Stimulated activated naive CD8-positive, alpha-beta T cell treated with anti-CD3 and anti-CD28 coated beads, Interleukin-15, Interleukin-2, amounts not matched to agents 100 ng/mL and 50 ng/mL, for 24 hours (primary cell): ENCODE data around the gene NETO2.
"Not testable (repeated sequence)": the region's sequence is repeated elsewhere in the genome, so short reads cannot be mapped to it uniquely, and the experiment has no call there.

ENCODE experiments used
- H3K27ac Mint-ChIP-seq: one replicate; pipeline ENCODE4 v1.8.0; 2021; ENCODE audit warnings: mild to moderate bottlenecking, mixed read lengths
- H3K27me3 Mint-ChIP-seq: one replicate; pipeline ENCODE4 v1.8.0; 2021; ENCODE audit warnings: mixed read lengths
- H3K36me3 Mint-ChIP-seq: one replicate; pipeline ENCODE4 v1.8.0; 2021; ENCODE audit warnings: low read depth, mixed read lengths
- H3K4me1 Mint-ChIP-seq: one replicate; pipeline ENCODE4 v1.8.0; 2021; ENCODE audit warnings: low read depth, mixed read lengths
- H3K4me3 Mint-ChIP-seq: one replicate; pipeline ENCODE4 v1.8.0; 2021; ENCODE audit warnings: mild to moderate bottlenecking, mixed read lengths
- H3K9me3 Mint-ChIP-seq: one replicate; pipeline ENCODE4 v1.8.0; 2021; ENCODE audit warnings: mixed read lengths

Gene NETO2

GRCh38 chr16:47142486-47142820 lies 1.3 kb downstream of the NETO2 start:
- Mint-ChIP-seq H3K9me3 (no peaks in the 10 kb centered on the region), H3K36me3 (no peaks in the 10 kb centered on the region), H3K4me3 (peak overlapping the region; percentile 85), H3K27me3 (peaks cover 31% of the 10 kb centered on the region), H3K4me1 (peaks cover 20% of the 10 kb centered on the region), H3K27ac (peak overlapping the region; percentile 28)

DNA sequence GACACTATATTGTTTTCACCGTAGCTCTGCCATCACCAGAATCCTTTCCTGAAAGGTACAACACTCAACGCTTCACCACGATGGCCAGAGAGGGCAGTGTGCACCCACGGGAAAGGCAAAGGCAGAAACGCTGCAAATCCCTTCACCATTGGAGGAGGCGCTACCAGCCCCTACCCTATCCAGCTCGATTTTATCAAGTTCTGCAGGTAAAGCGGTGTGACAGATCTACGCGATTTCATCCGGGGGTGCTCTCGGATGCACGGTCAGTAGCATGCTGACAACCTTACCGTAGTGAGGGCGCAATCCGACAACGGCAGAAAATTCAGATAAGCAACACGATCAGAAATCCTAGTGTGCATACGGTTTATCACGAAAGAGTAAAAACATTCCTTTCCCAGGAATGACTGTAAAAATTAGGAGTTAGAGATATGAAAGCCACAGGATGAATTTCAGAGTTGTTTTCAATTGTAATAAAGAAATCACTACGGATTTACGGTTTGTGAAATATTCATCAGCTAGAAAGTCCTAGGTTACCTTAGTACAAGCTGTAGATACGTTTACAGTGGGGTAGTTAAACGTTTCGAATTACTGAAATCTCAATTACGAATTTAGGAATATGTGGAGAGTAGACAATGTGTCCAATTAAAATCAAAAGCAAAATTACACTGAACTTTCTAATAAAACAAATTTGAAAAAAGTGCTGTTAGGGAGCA lies 1.8 kb downstream of the NETO2 start:
- Mint-ChIP-seq H3K27ac (peak overlapping the region; percentile 28), H3K9me3 (no peaks in the 10 kb centered on the region), H3K36me3 (no peaks in the 10 kb centered on the region), H3K4me3 (peak overlapping the region; percentile 85), H3K4me1 (peaks cover 20% of the 10 kb centered on the region), H3K27me3 (peaks cover 31% of the 10 kb centered on the region)

DNA sequence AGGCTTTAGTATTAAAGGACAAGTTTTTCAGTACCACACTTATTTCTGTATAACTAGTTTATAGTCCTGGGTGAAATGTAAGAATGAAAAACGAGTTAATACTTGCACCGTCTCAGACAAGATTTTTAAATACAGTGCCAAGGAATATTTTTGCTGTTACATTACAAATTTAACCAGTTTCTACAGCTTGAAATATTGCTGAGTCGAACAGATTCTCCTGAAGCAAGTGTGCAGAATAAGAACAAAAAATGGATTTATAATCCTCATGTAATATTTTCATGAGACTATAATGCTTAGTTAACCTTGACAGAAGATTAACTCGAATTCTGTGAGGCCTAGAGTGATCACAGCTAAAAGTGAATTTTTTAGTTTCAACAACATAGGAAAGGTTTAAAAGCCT lies 3.1 kb downstream of the NETO2 start:
- peaks cover 29% of the 10 kb centered on the region for H3K4me1 Mint-ChIP-seq
- H3K27me3 Mint-ChIP-seq = peaks cover 25% of the 10 kb centered on the region
- H3K27ac Mint-ChIP-seq = no peak overlapping the region
- H3K9me3 Mint-ChIP-seq = no peaks in the 10 kb centered on the region
- H3K4me3 Mint-ChIP-seq = no peak overlapping the region
- no peaks in the 10 kb centered on the region for H3K36me3 Mint-ChIP-seq

DNA sequence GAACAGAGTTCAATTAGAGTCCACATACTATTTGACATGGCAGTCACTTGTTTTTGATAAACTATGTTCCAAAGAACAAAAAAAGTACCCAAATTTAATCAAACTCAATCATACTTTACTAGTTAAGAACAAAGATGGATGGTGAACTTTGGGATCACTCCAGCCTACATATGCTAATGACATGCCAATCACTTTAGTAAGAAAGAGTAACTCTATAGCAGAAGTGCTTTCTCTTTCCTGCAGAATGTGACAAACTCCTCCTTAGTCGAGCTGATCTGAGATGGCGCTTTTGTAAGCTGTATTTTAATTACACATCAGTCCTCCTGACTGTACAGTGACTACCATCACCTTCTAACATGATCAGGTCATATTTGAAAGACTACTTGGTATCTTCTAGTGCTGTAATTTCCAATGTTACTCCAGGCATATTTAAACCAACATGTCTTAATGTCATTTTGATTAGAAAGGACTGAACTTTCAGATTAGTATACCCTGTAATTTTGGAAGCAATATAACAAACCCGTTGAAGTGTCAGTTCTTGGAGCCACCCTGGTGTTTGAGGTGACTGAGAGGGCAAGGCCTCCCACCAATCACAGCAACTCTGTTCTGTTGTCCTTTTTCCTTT lies 4.1 kb downstream of the NETO2 start:
- H3K27ac Mint-ChIP-seq = no peak overlapping the region

GRCh38 chr16:47137925-47138324 lies 5.8 kb downstream of the NETO2 start:
- H3K4me3 Mint-ChIP-seq, H3K27ac Mint-ChIP-seq, H3K36me3 Mint-ChIP-seq, H3K9me3 Mint-ChIP-seq: not testable (repeated sequence)
- H3K27me3 Mint-ChIP-seq = peaks cover 15% of the 10 kb centered on the region
- peaks cover 22% of the 10 kb centered on the region for H3K4me1 Mint-ChIP-seq

More for the DNA sequence above, 4.1 kb downstream of the NETO2 start:
- H3K4me1 Mint-ChIP-seq = peaks cover 27% of the 10 kb centered on the region
- H3K36me3 Mint-ChIP-seq = no peaks in the 10 kb centered on the region
- H3K27me3 Mint-ChIP-seq = peaks cover 18% of the 10 kb centered on the region
- no peaks in the 10 kb centered on the region for H3K9me3 Mint-ChIP-seq
- no peak overlapping the region for H3K4me3 Mint-ChIP-seq

DNA sequence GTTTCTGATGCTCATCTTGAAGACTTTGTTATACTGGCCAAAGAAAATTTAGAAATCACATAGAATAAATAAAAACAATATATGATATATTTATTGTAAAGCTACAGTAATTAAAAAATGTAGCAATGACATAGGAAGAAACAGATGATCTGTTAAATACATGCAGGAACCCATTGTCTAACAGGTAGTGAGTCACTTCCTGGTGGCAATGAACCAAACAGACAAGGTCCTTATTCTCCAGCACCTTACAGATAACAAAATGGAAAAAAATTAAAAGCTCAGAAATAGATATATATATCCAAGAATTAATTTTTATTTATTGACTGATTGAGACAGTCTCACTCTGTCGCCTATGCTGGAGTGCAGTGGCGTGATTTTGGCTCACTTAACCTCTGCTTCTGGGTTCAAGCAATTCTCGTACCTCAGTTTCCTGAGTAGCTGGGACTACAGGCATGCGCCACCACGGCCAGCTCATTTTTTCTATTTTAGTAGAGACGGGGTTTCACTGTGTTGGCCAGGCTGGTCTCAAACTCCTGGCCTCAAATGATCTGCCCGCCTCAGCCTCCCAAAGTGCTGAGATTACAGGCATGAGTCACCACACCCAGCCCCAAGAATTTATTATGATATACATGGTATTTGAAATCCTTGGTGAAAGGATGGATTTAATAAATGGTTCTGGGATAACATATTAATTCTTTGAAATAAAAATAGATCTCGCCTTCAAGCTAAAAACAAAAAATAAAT lies 7.5 kb downstream of the NETO2 start:
- H3K27ac Mint-ChIP-seq = no peak overlapping the region
- H3K36me3 Mint-ChIP-seq = no peaks in the 10 kb centered on the region
- no peaks in the 10 kb centered on the region for H3K9me3 Mint-ChIP-seq
- H3K27me3 Mint-ChIP-seq = peaks cover 3% of the 10 kb centered on the region
- peaks cover 11% of the 10 kb centered on the region for H3K4me1 Mint-ChIP-seq
- H3K4me3 Mint-ChIP-seq = no peak overlapping the region

DNA sequence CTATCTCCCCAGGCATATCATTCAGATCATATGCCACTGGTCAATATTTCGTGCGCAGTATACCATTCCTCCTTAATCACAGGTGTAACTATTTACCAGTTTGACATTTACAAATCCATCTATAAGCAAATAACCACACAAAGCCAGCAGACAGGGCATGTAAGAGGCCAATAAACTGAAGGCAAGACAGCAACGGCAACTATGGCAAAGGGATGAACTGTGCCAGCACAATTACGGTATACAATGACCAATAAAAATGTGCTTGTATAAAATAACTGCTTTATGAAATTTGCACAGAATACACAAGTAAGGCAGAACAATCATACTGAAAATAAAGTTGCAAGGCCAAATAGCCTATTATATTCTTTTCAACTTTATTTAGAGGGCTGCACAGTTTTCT lies 9.2 kb downstream of the NETO2 start:
- Mint-ChIP-seq H3K27me3 (peaks cover 7% of the 10 kb centered on the region), H3K36me3 (no peaks in the 10 kb centered on the region), H3K27ac (no peak overlapping the region), H3K9me3 (no peaks in the 10 kb centered on the region), H3K4me3 (no peak overlapping the region), H3K4me1 (peaks cover 11% of the 10 kb centered on the region)

DNA sequence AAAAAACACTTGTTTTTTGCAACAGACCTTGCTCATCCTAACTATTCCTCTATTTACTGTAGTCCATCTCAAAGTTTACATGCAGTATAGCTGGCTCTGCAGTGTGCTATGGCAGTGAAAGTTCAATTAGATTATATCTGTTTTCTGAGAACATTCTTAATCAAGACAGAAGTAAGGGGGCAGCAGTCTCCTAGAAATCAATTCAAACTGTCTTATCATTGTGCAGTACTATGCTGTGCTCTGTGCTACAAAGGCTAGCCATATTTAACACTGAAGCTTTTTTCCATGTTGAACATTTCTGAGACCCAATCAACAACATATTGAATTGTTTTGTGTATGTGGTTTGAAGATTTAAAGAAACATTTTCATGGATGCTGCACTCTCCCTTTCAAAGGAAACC lies 11.4 kb downstream of the NETO2 start:
- Mint-ChIP-seq H3K4me3 (no peak overlapping the region), H3K4me1 (peaks cover 9% of the 10 kb centered on the region), H3K27ac (no peak overlapping the region), H3K27me3 (peaks cover 15% of the 10 kb centered on the region), H3K36me3 (peaks cover 4% of the 10 kb centered on the region), H3K9me3 (no peaks in the 10 kb centered on the region)

GRCh38 chr16:47129755-47130435 lies 13.8 kb downstream of the NETO2 start:
- Mint-ChIP-seq H3K27ac (no peak overlapping the region), H3K4me1 (no peaks in the 10 kb centered on the region), H3K27me3 (peaks cover 20% of the 10 kb centered on the region), H3K4me3 (no peak overlapping the region), H3K36me3 (peaks cover 13% of the 10 kb centered on the region), H3K9me3 (no peaks in the 10 kb centered on the region)

DNA sequence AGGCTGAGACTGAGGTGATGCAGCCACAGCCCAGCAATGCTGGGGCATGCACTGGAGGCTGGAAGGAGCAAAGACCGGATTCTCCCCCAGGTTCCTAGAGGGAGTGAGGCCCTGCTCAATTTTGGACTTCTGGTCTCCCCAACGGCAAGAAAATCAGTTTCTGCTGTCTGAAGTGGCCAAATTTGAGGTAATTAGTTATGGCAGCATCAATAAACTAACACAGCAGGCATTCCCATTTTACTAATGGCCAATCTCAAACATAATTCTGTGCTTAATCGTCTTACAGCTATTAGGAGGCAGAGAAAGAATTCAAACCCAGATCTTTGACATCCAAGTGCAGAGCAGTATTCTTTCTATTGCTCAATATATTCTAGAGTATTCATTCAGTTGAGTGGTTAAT lies 16.2 kb downstream of the NETO2 start:
- no peaks in the 10 kb centered on the region for H3K9me3 Mint-ChIP-seq
- H3K4me3 Mint-ChIP-seq = no peak overlapping the region
- peaks cover 25% of the 10 kb centered on the region for H3K27me3 Mint-ChIP-seq
- H3K36me3 Mint-ChIP-seq = peaks cover 13% of the 10 kb centered on the region
- H3K4me1 Mint-ChIP-seq = no peaks in the 10 kb centered on the region
- no peak overlapping the region for H3K27ac Mint-ChIP-seq

GRCh38 chr16:47125757-47126156 lies 18.0 kb downstream of the NETO2 start:
- Mint-ChIP-seq H3K4me1 (no peaks in the 10 kb centered on the region), H3K4me3 (no peak overlapping the region), H3K36me3 (peaks cover 18% of the 10 kb centered on the region), H3K27ac (no peak overlapping the region), H3K9me3 (no peaks in the 10 kb centered on the region), H3K27me3 (peaks cover 26% of the 10 kb centered on the region)

DNA sequence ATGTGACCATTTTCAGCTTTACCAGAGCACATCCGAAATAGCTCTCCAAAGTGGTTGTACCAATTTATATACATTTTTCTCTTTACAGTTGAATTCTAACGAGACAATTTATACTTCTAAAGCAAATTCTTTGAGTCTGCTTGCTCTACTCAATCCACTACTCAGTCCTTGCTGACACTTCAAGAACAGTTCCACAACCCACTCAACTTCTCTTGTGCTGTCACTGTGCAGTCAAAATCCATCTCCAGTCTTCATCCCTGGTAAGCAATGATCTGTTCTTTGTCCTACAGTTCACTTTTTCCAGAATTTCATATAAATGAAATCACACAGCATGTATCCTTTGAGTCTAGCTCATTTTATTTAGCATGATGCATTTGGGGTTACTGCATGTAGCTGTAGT lies 30.6 kb downstream of the NETO2 start:
- peaks cover 7% of the 10 kb centered on the region for H3K27me3 Mint-ChIP-seq
- no peak overlapping the region for H3K27ac Mint-ChIP-seq
- no peaks in the 10 kb centered on the region for H3K9me3 Mint-ChIP-seq

GRCh38 chr16:47110939-47111338 lies 32.8 kb downstream of the NETO2 start:
- H3K4me3 Mint-ChIP-seq = no peak overlapping the region
- H3K36me3 Mint-ChIP-seq = no peaks in the 10 kb centered on the region
- peaks cover 13% of the 10 kb centered on the region for H3K4me1 Mint-ChIP-seq
- H3K9me3 Mint-ChIP-seq = no peaks in the 10 kb centered on the region
- H3K27ac Mint-ChIP-seq = no peak overlapping the region
- H3K27me3 Mint-ChIP-seq = peaks cover 2% of the 10 kb centered on the region

More for the DNA sequence above, 30.6 kb downstream of the NETO2 start:
- H3K4me1 Mint-ChIP-seq = peaks cover 13% of the 10 kb centered on the region
- no peak overlapping the region for H3K4me3 Mint-ChIP-seq
- no peaks in the 10 kb centered on the region for H3K36me3 Mint-ChIP-seq

DNA sequence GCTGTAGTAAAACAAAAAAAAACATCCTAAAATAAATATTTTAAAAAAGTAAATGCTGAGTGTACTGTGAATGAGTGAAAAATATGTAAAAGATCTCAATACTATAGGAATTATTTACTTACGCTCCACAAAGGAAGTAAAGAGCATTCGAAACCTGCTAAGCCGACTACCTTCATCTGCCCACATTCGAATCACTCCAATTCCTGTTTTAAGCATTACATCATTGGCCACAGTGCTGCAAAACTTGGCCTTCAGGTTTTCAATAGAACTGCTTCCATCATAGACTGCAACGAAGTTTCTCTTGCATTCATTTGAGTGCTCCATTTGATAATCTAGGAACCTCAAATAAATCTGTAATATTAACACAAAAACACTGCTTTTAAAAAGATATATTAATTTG lies 34.4 kb downstream of the NETO2 start:
- Mint-ChIP-seq H3K9me3 (no peaks in the 10 kb centered on the region), H3K27me3 (no peaks in the 10 kb centered on the region), H3K4me3 (no peak overlapping the region), H3K4me1 (peaks cover 5% of the 10 kb centered on the region), H3K27ac (no peak overlapping the region), H3K36me3 (no peaks in the 10 kb centered on the region)

GRCh38 chr16:47102921-47103320 lies 40.8 kb downstream of the NETO2 start:
- not testable (repeated sequence) for H3K27me3 Mint-ChIP-seq, H3K27ac Mint-ChIP-seq, H3K4me1 Mint-ChIP-seq, H3K4me3 Mint-ChIP-seq, H3K9me3 Mint-ChIP-seq
- peaks cover 14% of the 10 kb centered on the region for H3K36me3 Mint-ChIP-seq
